ENCODE results near the gene ERC2.

Gene ERC2

DNA sequence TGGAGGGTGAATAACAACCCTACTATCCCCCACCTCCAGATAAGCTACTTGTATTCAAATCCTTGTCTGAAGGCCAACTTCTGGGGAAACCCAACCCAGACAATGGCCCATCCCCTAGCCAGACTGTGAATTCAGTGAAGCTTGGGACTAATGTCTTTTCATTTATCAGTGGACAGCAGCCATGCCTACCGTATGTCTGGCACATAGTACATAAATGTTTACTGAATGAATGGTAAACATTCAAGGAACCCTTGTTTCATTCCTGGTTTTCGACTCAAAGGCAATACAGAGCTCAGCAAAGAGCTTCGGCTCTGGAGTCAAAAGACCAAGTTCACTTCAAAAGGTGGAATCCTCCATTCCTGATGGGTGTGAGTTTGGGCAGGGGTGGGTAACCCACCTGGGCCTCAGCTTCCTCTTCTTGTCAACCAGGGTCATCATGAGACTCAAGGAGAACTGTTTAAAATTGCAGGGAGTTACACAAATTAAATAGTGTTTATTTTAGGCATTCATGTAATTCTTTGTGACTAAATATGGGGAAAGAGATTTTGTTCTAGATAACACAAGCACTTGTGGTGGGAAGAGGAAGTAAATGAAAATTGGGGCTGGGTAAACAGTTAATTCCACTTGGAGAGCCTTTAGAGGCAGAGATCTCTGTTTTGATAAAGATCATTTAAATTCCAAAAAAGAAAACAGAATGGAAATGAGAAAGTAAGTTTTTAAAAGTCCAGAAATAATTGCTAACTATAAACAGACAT lies 677.5 kb downstream of the ERC2 start:
- no peaks in the 10 kb centered on the region for H3K9me2 ChIP-seq (ENCODE audit: low read depth, low read length)
- H3K9me3 ChIP-seq (ENCODE audit: low read length) = no peaks in the 10 kb centered on the region
- no peaks in the 10 kb centered on the region for H3K27me3 ChIP-seq (ENCODE audit: insufficient read depth, low read length)
- no peaks in the 10 kb centered on the region for H4K20me1 ChIP-seq (ENCODE audit: insufficient read depth, low read length)
- H3K9ac ChIP-seq (ENCODE audit: low read length) = no peak overlapping the region
- H3K4me1 ChIP-seq (ENCODE audit: insufficient read depth, low read length, severe bottlenecking) = no peaks in the 10 kb centered on the region
- H3K79me2 ChIP-seq (ENCODE audit: insufficient read depth, low read length) = no peaks in the 10 kb centered on the region
- TF ChIP-seq EZH2 (IDR thresholded peaks at IDR 0.05; ENCODE audit: borderline replicate concordance, low read length) = no peak
- TF ChIP-seq, protein P1, sequence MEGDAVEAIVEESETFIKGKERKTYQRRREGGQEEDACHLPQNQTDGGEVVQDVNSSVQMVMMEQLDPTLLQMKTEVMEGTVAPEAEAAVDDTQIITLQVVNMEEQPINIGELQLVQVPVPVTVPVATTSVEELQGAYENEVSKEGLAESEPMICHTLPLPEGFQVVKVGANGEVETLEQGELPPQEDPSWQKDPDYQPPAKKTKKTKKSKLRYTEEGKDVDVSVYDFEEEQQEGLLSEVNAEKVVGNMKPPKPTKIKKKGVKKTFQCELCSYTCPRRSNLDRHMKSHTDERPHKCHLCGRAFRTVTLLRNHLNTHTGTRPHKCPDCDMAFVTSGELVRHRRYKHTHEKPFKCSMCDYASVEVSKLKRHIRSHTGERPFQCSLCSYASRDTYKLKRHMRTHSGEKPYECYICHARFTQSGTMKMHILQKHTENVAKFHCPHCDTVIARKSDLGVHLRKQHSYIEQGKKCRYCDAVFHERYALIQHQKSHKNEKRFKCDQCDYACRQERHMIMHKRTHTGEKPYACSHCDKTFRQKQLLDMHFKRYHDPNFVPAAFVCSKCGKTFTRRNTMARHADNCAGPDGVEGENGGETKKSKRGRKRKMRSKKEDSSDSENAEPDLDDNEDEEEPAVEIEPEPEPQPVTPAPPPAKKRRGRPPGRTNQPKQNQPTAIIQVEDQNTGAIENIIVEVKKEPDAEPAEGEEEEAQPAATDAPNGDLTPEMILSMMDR (IDR thresholded peaks at IDR 0.05; ENCODE audit: low read length) = no peak
- H3K27ac ChIP-seq (ENCODE audit: low read depth, low read length, poor library complexity, severe bottlenecking) = no peak overlapping the region
- H3K4me3 ChIP-seq (ENCODE audit: low read depth, low read length, poor library complexity, severe bottlenecking) = no peak overlapping the region
- H2AFZ ChIP-seq (ENCODE audit: low read length) = no peak overlapping the region
- no peak overlapping the region for H3K4me2 ChIP-seq (ENCODE audit: low read length)
- no peaks in the 10 kb centered on the region for H3F3A ChIP-seq (ENCODE audit: insufficient read depth, low read length)
- H3K36me3 ChIP-seq (ENCODE audit: insufficient read depth, low read length) = no peaks in the 10 kb centered on the region

DNA sequence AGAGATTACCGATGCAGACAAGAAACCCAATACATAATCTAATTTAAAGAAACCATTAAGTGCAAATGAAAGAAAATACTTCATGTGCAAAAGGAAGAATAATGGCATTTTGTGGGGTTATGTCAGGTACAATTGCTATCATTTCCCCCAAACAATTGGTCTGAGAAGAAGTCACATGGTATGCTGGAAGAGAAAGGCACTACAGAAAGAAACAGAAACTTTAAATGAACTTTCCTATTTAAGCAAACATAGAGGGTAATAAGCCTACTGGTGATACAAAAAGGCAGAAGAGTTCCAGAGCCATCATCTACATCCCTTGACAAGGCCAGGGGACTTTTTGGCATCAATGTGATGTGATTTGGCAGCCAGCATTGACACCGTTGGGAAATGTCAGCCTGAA lies 678.8 kb downstream of the ERC2 start:
- no peak overlapping the region for H3K4me2 ChIP-seq (ENCODE audit: low read length)
- no peaks in the 10 kb centered on the region for H3K36me3 ChIP-seq (ENCODE audit: insufficient read depth, low read length)

DNA sequence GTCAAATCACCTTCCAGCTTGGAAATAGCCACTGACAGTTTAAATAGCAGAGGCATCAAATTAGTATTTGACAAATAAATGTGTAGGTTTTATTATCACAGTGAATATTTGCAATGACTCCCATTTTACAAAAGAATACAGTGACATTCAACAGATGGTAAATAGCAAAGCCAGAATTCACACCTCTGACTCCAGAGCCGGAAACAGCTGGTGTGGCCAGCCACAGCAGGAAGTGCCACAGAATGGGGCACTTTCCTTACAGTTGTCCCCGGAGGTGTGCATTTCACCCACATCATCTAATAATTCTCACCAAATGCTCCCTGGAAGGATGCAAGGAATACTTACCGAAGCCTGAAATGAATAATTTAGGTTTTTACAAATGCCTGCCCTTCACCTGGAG lies 685.5 kb downstream of the ERC2 start:
- Histone ChIP-seq H3F3A (ENCODE audit: insufficient read depth, low read length) (no peaks in the 10 kb centered on the region), H3K4me2 (ENCODE audit: low read length) (no peak overlapping the region), H3K9me3 (ENCODE audit: low read length) (no peaks in the 10 kb centered on the region), H3K79me2 (ENCODE audit: insufficient read depth, low read length) (no peaks in the 10 kb centered on the region), H3K4me1 (ENCODE audit: insufficient read depth, low read length, severe bottlenecking) (peaks cover 23% of the 10 kb centered on the region), H3K27me3 (ENCODE audit: insufficient read depth, low read length) (no peaks in the 10 kb centered on the region), H3K9ac (ENCODE audit: low read length) (no peak overlapping the region), H4K20me1 (ENCODE audit: insufficient read depth, low read length) (no peaks in the 10 kb centered on the region), H3K36me3 (ENCODE audit: insufficient read depth, low read length) (no peaks in the 10 kb centered on the region), H3K9me2 (ENCODE audit: low read depth, low read length) (no peaks in the 10 kb centered on the region), H3K4me3 (ENCODE audit: low read depth, low read length, poor library complexity, severe bottlenecking) (no peak overlapping the region), H2AFZ (ENCODE audit: low read length) (no peak overlapping the region), H3K27ac (ENCODE audit: low read depth, low read length, poor library complexity, severe bottlenecking) (no peak overlapping the region)
- TF ChIP-seq, protein P1 (IDR thresholded peaks at IDR 0.05; ENCODE audit: low read length) = no peak
- TF ChIP-seq EZH2 (IDR thresholded peaks at IDR 0.05; ENCODE audit: borderline replicate concordance, low read length) = no peak

More for the DNA sequence above, 678.8 kb downstream of the ERC2 start:
- H3K9ac ChIP-seq (ENCODE audit: low read length) = no peak overlapping the region
- H3K4me3 ChIP-seq (ENCODE audit: low read depth, low read length, poor library complexity, severe bottlenecking) = no peak overlapping the region
- H3K4me1 ChIP-seq (ENCODE audit: insufficient read depth, low read length, severe bottlenecking) = no peaks in the 10 kb centered on the region
- H3F3A ChIP-seq (ENCODE audit: insufficient read depth, low read length) = no peaks in the 10 kb centered on the region
- no peak overlapping the region for H2AFZ ChIP-seq (ENCODE audit: low read length)
- H3K79me2 ChIP-seq (ENCODE audit: insufficient read depth, low read length) = no peaks in the 10 kb centered on the region
- no peaks in the 10 kb centered on the region for H3K9me2 ChIP-seq (ENCODE audit: low read depth, low read length)
- TF ChIP-seq EZH2 (IDR thresholded peaks at IDR 0.05; ENCODE audit: borderline replicate concordance, low read length) = no peak
- TF ChIP-seq, protein P1 (IDR thresholded peaks at IDR 0.05; ENCODE audit: low read length) = no peak
- H4K20me1 ChIP-seq (ENCODE audit: insufficient read depth, low read length) = no peaks in the 10 kb centered on the region
- no peaks in the 10 kb centered on the region for H3K9me3 ChIP-seq (ENCODE audit: low read length)
- H3K27me3 ChIP-seq (ENCODE audit: insufficient read depth, low read length) = no peaks in the 10 kb centered on the region
- no peak overlapping the region for H3K27ac ChIP-seq (ENCODE audit: low read depth, low read length, poor library complexity, severe bottlenecking)
